ENCODE results near the gene NDEL1. TPM values are rescaled to one million over a fixed set of nuclear protein-coding genes. Genes with fewer than 3 reads are reported as not detected.

NDEL1 gene
- total RNA-seq, 1 donor from 2014 or later, result 66.5 TPM

GRCh38 chr17:8468980-8469379, 33.3 kb downstream of the NDEL1 start:
- intact Hi-C loops (cut with DNase I), result no loop called here
- TF ChIP-seq POLR2AphosphoS5 (IDR thresholded peaks at IDR 0.05; ENCODE audit: insufficient read depth in 1 of 2, low read depth in 1 of 2) (no peak), POLR2A (IDR thresholded peaks at IDR 0.05) (no peak), CTCF (IDR thresholded peaks at IDR 0.05) (no peak)
- Histone ChIP-seq H3K4me1 (peaks cover 45% of the 10 kb centered on the region), H3K9me3 (no peaks in the 10 kb centered on the region), H3K36me3 (peaks cover 0 to 34% of the 10 kb centered on the region in 2 donors), H3K27me3 (no peaks in the 10 kb centered on the region), H3K4me3 (no peak overlapping the region), H3K27ac (no peak overlapping the region)
- DNase-seq (ENCODE audit: extremely low spot score in 2 of 2), result no peak

- Histone ChIP-seq H3K36me3 (peaks cover 0 to 43% of the 10 kb centered on the region in 2 donors), H3K27ac (no peak overlapping the region), H3K4me1 (peaks cover 35% of the 10 kb centered on the region), H3K9me3 (no peaks in the 10 kb centered on the region), H3K27me3 (no peaks in the 10 kb centered on the region), H3K4me3 (no peak overlapping the region)
- no peak for DNase-seq (ENCODE audit: extremely low spot score in 2 of 2)
- TF ChIP-seq POLR2A (IDR thresholded peaks at IDR 0.05) (no peak), POLR2AphosphoS5 (IDR thresholded peaks at IDR 0.05; ENCODE audit: insufficient read depth in 1 of 2, low read depth in 1 of 2) (no peak), CTCF (IDR thresholded peaks at IDR 0.05) (no peak)
- intact Hi-C loops (cut with DNase I), result no loop called here
Observed at GRCh38 chr17:8469964-8470363, 34.3 kb downstream of the NDEL1 start.

- peaks cover 31% of the 10 kb centered on the region for H3K4me1 ChIP-seq
- peak in 1 of 2 donors; percentile 82 for DNase-seq (ENCODE audit: extremely low spot score in 2 of 2)
- no peaks in the 10 kb centered on the region for H3K27me3 ChIP-seq
- TF ChIP-seq POLR2A (IDR thresholded peaks at IDR 0.05), result no peak
- TF ChIP-seq POLR2AphosphoS5 (IDR thresholded peaks at IDR 0.05; ENCODE audit: insufficient read depth in 1 of 2, low read depth in 1 of 2), result no peak
- no peak for TF ChIP-seq CTCF (IDR thresholded peaks at IDR 0.05)
- H3K36me3 ChIP-seq, result peaks cover 0 to 49% of the 10 kb centered on the region in 2 donors
- no peak overlapping the region for H3K4me3 ChIP-seq
- no peaks in the 10 kb centered on the region for H3K9me3 ChIP-seq
- no peak overlapping the region for H3K27ac ChIP-seq
- intact Hi-C loops (cut with DNase I), result no loop called here
Observed at GRCh38 chr17:8470447-8471047, 34.9 kb downstream of the NDEL1 start.

DNA sequence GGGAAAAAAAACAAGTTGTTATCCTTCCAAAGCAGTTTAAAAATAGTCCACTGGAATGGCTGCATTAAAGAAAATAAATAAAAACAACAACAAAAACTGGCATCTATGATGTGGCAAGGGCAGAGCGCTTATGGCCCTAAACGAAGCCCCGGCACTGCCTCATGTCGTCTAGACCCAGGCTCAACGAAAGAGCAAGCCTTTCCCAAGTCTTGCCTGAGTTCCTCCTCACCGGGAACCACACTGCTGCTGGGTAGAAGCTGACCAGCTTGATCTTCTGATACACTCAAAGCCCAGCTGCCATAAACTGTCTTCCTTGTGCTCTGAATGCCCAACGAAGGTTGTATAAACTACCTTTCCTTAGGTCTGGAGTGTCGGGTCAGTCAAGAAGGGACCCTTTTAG, 37.0 kb downstream of the NDEL1 start:
- H3K27ac ChIP-seq, result no peak overlapping the region
- H3K4me1 ChIP-seq, result peaks cover 16% of the 10 kb centered on the region
- H3K4me3 ChIP-seq, result no peak overlapping the region
- TF ChIP-seq POLR2AphosphoS5 (IDR thresholded peaks at IDR 0.05; ENCODE audit: insufficient read depth in 1 of 2, low read depth in 1 of 2) (no peak), POLR2A (IDR thresholded peaks at IDR 0.05) (no peak), CTCF (IDR thresholded peaks at IDR 0.05) (no peak)
- no peaks in the 10 kb centered on the region for H3K9me3 ChIP-seq
- H3K36me3 ChIP-seq, result peaks cover 0 to 57% of the 10 kb centered on the region in 2 donors
- DNase-seq (ENCODE audit: extremely low spot score in 2 of 2), result no peak
- intact Hi-C loops (cut with DNase I), result no loop called here
- no peaks in the 10 kb centered on the region for H3K27me3 ChIP-seq

DNA sequence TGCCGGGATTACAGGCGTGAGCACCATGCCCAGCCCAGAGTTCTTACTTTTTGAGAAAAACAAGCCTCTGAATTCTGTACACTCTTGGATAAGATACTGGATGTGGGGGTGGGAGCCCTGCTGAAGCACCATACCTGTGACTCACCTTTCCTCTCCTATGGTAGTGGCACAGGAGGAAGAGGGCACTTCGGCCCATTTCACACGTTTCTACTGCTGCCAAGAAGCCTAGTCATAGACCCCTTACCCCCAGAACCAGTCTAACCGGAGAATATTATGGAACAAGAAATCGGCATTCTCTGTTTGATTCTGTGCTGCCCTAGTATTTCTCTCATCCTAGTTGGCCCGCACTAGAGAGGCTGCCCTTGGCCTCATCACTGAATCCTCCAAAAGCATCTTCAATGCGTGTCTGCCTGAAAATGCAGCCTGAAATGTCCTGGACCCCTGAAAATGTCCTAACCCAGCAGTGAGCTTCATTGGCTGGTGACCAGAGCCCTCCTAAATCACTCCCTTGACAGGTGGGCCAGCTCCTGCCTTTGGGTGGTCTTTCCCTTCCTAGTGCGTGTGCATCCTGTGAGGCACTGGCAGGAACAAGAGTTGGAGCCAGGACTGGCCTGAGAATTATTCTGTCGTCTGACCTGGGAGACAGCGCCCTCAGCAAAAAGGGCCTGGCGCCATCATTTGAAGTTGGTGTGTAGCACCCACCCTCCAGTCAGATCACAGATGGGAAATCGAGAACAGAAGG, 37.9 kb downstream of the NDEL1 start:
- Histone ChIP-seq H3K9me3 (no peaks in the 10 kb centered on the region), H3K27me3 (no peaks in the 10 kb centered on the region), H3K27ac (no peak overlapping the region), H3K4me1 (peaks cover 16% of the 10 kb centered on the region), H3K36me3 (peaks cover 0 to 52% of the 10 kb centered on the region in 2 donors), H3K4me3 (no peak overlapping the region)
- DNase-seq (ENCODE audit: extremely low spot score in 2 of 2), result no peak
- TF ChIP-seq POLR2AphosphoS5 (IDR thresholded peaks at IDR 0.05; ENCODE audit: insufficient read depth in 1 of 2, low read depth in 1 of 2), result no peak
- TF ChIP-seq CTCF (IDR thresholded peaks at IDR 0.05), result no peak
- no peak for TF ChIP-seq POLR2A (IDR thresholded peaks at IDR 0.05)
- intact Hi-C loops (cut with DNase I), result no loop called here
